Measurements from ENCODE around the gene MTMR2.

DNA sequence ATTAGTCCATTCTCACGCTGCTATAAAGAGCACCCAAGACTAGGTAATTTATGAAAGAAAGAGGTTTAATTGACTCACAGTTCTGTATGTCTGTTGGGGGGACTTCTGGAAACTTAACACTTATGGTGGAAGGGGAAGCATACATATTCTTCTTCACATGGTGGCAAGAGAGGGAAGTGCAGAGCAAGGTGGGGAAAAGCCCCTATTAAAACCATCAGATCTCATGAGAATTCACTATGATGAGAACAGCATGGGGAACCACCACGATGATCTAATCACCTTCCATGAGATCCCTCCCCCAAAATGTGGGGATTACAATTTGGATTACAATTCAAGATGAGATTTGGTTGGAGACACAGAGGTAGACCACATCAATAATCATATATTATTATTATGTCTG lies 107.9 kb downstream of the MTMR2 start:
- TF ChIP-seq, protein P1, sequence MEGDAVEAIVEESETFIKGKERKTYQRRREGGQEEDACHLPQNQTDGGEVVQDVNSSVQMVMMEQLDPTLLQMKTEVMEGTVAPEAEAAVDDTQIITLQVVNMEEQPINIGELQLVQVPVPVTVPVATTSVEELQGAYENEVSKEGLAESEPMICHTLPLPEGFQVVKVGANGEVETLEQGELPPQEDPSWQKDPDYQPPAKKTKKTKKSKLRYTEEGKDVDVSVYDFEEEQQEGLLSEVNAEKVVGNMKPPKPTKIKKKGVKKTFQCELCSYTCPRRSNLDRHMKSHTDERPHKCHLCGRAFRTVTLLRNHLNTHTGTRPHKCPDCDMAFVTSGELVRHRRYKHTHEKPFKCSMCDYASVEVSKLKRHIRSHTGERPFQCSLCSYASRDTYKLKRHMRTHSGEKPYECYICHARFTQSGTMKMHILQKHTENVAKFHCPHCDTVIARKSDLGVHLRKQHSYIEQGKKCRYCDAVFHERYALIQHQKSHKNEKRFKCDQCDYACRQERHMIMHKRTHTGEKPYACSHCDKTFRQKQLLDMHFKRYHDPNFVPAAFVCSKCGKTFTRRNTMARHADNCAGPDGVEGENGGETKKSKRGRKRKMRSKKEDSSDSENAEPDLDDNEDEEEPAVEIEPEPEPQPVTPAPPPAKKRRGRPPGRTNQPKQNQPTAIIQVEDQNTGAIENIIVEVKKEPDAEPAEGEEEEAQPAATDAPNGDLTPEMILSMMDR (IDR thresholded peaks at IDR 0.05), result no peak
- TF ChIP-seq POLR2AphosphoS5 (IDR thresholded peaks at IDR 0.05), result no peak
- TF ChIP-seq POLR2A (IDR thresholded peaks at IDR 0.05), result no peak
- TF ChIP-seq EP300 (IDR thresholded peaks at IDR 0.05; ENCODE audit: low read depth), result no peak

All from transverse colon (tissue), 4 donors.